Measurements from ENCODE around the gene NHLRC4. TPM values are rescaled to one million over a fixed set of nuclear protein-coding genes. Genes with fewer than 3 reads are reported as not detected.
A peak's percentile ranks its signal among the peaks of the same experiment; 100 is the strongest.

Gene NHLRC4
- total and polyA plus RNA-seq, 2 of the 13 experiments (the other 11 are each of a cell fraction or from before 2014, with no cell fraction given): 0.40 to 0.59 TPM

GRCh38 chr16:610513-611381 lies 43.9 kb downstream of the NHLRC4 start (continued):
- TF ChIP-seq, protein P1, sequence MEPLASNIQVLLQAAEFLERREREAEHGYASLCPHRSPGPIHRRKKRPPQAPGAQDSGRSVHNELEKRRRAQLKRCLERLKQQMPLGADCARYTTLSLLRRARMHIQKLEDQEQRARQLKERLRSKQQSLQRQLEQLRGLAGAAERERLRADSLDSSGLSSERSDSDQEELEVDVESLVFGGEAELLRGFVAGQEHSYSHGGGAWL (CRISPR knock-in tag; IDR thresholded peaks at IDR 0.05): 0 out of 2 replicates have a peak, but pooled peaks have one; percentile 18
- TF ChIP-seq SMC3 (IDR thresholded peaks at IDR 0.05; ENCODE audit: low read length) (peak; percentile 36; the same call in 1 of the 2 replicates), TIGD3 (CRISPR knock-in tag; IDR thresholded peaks at IDR 0.05; ENCODE audit: borderline replicate concordance) (no peak), ZNF776 (CRISPR knock-in tag; IDR thresholded peaks at IDR 0.05) (0 out of 2 replicates have a peak, but pooled peaks have one; percentile 38), KLF16 (CRISPR knock-in tag; IDR thresholded peaks at IDR 0.05) (peak in 1 of 2 experiments; percentile 39; a peak in 1 of 4 replicates), CCDC6 (CRISPR knock-in tag; IDR thresholded peaks at IDR 0.05) (no peak), NCOA5 (CRISPR knock-in tag; IDR thresholded peaks at IDR 0.05) (no peak), ZIK1 (CRISPR knock-in tag; IDR thresholded peaks at IDR 0.05; ENCODE audit: borderline replicate concordance, low read depth) (no peak), IRF2 (CRISPR knock-in tag; IDR thresholded peaks at IDR 0.05) (peak; percentile 55; the same call in 1 of the 2 replicates), TMF1 (CRISPR knock-in tag; IDR thresholded peaks at IDR 0.05; ENCODE audit: low read depth) (no peak), U2AF1 (optimal IDR thresholded peaks at IDR 0.05; ENCODE audit: low read depth, low read length) (no peak), ZNF547 (CRISPR knock-in tag; IDR thresholded peaks at IDR 0.05) (0 out of 2 replicates have a peak, but pooled peaks have one; percentile 28), MXI1 (IDR thresholded peaks at IDR 0.05; ENCODE audit: borderline replicate concordance, low read depth, low read length) (peak; percentile 65; the same call in 1 of the 3 replicates), LCORL (IDR thresholded peaks at IDR 0.05) (no peak), LCORL (CRISPR knock-in tag; IDR thresholded peaks at IDR 0.05) (peak; percentile 32; the same call in 1 of the 2 replicates), IKZF4 (CRISPR knock-in tag; IDR thresholded peaks at IDR 0.05; ENCODE audit: borderline replicate concordance, low read depth, not compliant biosample characterization) (no peak), CEBPZ (IDR thresholded peaks at IDR 0.05; ENCODE audit: low read length) (no peak), STAT6 (CRISPR knock-in tag; IDR thresholded peaks at IDR 0.05; ENCODE audit: borderline replicate concordance) (no peak)
- TF ChIP-seq, protein P2, sequence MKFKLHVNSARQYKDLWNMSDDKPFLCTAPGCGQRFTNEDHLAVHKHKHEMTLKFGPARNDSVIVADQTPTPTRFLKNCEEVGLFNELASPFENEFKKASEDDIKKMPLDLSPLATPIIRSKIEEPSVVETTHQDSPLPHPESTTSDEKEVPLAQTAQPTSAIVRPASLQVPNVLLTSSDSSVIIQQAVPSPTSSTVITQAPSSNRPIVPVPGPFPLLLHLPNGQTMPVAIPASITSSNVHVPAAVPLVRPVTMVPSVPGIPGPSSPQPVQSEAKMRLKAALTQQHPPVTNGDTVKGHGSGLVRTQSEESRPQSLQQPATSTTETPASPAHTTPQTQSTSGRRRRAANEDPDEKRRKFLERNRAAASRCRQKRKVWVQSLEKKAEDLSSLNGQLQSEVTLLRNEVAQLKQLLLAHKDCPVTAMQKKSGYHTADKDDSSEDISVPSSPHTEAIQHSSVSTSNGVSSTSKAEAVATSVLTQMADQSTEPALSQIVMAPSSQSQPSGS (CRISPR knock-in tag; IDR thresholded peaks at IDR 0.05): peak; percentile 43; the same call in 1 of the 2 replicates
